Astrocyte of the cerebellum (primary cell): ENCODE data around the gene AMPH.

Experiments used
- DNase-seq: peaks from one replicate; pipeline ENCODE4 v3.0.0-alpha.2; 2011; ENCODE audit warnings: low read depth
- H3K4me3 ChIP-seq: 2 replicates; pipeline ENCODE4 v1.5.1; 2011; ENCODE audit warnings: mild to moderate bottlenecking, low read depth, low read length, moderate library complexity
- in situ Hi-C: cut with HindIII; loops from 2 replicates; pipeline ENCODE4 v1.10.0; 2017; ENCODE audit warnings: low sequenced_read_pairs
- TF ChIP-seq, protein P1 (sequence below): IDR thresholded peaks from 2 replicates; pipeline ENCODE4 v1.5.1; 2012; ENCODE audit warnings: low read length, low read depth, moderate library complexity, mild to moderate bottlenecking; ENCODE audit errors: missing control alignments

AMPH gene

DNA sequence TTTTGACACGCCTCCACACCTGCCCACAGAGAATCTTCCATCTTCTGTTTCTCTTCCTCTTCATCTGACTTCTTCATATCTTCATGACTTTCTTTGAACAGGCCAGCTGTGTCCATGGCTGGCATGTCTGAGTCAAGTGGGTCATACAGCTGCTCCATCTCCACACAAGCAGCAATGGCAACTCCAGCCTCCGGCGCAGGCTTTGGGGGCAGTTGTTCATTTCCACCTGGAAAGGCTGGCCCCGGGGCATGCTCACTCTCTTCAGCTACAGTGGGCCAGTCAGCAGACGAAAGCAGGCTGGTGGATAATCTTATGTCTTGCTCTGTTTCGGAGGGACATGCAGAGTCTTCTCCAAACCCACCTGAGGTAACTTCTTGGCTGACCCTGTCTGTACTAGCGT lies 202.1 kb downstream of the AMPH start:
- no peak overlapping the region for H3K4me3 ChIP-seq
- TF ChIP-seq, protein P1, sequence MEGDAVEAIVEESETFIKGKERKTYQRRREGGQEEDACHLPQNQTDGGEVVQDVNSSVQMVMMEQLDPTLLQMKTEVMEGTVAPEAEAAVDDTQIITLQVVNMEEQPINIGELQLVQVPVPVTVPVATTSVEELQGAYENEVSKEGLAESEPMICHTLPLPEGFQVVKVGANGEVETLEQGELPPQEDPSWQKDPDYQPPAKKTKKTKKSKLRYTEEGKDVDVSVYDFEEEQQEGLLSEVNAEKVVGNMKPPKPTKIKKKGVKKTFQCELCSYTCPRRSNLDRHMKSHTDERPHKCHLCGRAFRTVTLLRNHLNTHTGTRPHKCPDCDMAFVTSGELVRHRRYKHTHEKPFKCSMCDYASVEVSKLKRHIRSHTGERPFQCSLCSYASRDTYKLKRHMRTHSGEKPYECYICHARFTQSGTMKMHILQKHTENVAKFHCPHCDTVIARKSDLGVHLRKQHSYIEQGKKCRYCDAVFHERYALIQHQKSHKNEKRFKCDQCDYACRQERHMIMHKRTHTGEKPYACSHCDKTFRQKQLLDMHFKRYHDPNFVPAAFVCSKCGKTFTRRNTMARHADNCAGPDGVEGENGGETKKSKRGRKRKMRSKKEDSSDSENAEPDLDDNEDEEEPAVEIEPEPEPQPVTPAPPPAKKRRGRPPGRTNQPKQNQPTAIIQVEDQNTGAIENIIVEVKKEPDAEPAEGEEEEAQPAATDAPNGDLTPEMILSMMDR: no peak
- no peak for DNase-seq
- in situ Hi-C loops: no loop called here

DNA sequence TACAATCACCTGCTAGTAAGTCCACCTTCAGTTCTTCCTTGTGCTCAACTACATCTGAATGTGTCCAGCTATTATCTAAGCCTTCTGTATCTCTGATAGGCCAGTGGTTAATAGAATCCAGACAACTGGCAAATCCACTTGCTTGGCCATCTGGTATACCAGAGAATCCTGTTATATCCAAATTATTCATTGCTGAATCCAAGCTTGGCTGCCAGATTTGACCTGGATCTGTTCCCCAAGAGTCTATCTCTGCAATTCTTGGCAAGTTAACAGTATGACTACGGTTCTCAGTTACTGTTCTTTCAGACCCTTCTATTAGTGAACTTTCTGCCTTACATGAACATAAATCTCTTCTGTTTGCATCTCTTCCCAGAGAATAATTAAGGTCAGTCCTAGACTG lies 203.1 kb downstream of the AMPH start:
- TF ChIP-seq, protein P1: no peak
- DNase-seq: peak; percentile 18
- in situ Hi-C loops: no loop called here
- H3K4me3 ChIP-seq: no peak overlapping the region

DNA sequence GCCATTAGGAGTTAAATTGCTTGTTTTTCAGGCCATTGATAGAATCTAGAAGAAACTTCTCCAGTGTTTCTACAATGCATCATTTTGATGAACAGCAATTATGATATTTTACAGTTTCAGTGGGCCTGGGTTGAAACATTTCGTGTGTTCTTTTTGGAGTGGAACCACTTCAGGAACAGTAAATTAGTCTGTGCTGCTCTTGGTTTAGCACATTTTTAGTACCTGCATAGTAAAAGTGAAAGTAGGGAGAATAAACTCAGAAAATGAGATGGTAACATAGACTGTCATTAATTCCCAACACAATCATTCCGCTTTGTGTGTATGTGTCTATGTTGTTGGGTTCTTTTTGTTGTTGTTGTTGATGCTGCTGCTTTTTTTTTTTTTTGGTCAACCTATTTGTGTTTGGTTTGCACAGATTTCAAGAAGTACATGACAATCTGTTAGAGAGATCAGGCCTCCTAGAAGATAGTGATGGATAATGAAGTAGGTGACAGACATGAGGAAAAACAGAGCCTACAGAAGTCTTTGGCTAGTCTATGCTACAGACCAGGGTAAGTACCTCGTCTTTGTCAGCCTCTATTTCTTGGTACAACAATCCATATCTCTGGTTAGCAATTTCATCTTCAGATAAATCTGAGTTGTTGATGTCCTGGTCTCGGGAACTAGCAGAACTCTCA lies 203.8 kb downstream of the AMPH start:
- in situ Hi-C loops: no loop called here
- no peak for DNase-seq
- H3K4me3 ChIP-seq: no peak overlapping the region
- TF ChIP-seq, protein P1: no peak

DNA sequence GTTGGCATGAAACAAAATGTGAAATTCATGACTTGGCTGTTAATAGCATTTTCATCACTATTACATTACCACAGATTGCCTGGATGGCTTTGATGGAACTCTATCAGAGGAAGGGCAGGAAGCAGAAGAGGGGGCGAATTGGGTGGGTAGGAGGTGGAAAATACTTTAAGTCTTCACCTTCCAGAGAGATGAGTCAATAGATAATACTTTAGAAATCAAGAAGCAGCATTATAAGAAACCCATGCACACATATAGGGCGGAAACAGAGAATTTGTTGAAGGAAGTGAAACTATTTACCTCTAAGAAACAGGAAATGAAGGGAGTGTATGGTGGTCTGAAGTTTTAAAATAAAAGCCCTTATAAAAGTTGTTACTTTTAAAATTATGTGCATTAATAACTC lies 205.7 kb downstream of the AMPH start:
- no peak for DNase-seq
- in situ Hi-C loops: no loop called here
- TF ChIP-seq, protein P1: no peak
- no peak overlapping the region for H3K4me3 ChIP-seq

DNA sequence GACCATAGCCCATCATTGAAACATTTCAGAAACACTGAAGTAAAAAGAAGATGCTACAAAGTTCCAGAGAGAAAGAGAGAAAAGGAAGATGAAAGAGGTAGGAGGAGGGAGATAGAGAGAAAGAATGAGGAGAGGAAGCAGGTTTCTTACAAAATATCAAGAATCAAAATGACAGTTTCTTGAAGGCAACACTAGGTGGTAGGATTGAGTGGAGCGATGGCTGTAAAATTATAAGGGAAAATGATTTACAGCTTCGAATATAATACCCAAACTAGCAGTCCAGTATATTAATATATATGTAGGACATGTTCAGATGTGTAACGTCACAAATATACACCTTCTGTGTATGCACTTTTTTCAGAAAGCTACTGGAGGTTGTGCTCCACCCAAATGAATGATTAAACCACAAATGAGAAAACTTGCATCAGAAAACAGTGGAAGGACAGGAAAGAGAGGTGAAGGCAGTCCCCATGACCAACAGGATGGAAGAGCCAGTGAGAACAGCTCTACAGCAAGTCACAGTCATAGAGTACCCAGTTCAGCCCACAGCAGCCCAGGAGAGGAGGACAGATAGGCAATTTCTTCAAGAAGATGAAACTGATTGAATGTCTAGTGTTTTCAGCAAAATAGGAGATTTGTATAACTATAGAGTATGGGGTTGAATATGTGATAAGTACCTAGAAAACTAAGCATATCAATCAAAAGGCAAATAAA lies 206.3 kb downstream of the AMPH start:
- in situ Hi-C loops: no loop called here
- TF ChIP-seq, protein P1: no peak
- H3K4me3 ChIP-seq: no peak overlapping the region
- DNase-seq: no peak

DNA sequence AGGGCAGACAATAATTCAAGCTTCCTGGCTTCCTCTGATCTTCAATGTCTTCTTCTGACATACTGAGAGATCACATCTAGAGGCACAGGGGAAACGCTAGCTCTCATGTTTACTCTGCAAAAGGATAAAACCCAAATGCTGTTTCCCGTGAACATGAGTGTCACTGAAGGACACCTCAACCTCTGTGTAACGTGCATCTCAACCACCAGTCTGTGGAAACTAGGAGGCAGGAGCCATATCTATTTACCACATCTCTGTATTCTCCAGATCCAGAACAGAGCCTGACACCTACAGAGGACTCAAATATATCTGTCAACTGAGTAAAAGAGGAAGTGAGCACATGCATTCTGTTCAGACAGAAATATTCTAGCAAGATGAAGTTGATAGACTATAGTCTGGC lies 217.4 kb downstream of the AMPH start:
- H3K4me3 ChIP-seq: no peak overlapping the region
- no peak for DNase-seq
- in situ Hi-C loops: no loop called here
- TF ChIP-seq, protein P1: no peak
